ENCODE data around the gene CKAP5. TPM values are rescaled to one million over a fixed set of nuclear protein-coding genes. Genes with fewer than 3 reads are reported as not detected.

The CKAP5 gene
- total RNA-seq, 2 experiments from 2014 or later, result 130 to 133 TPM

DNA sequence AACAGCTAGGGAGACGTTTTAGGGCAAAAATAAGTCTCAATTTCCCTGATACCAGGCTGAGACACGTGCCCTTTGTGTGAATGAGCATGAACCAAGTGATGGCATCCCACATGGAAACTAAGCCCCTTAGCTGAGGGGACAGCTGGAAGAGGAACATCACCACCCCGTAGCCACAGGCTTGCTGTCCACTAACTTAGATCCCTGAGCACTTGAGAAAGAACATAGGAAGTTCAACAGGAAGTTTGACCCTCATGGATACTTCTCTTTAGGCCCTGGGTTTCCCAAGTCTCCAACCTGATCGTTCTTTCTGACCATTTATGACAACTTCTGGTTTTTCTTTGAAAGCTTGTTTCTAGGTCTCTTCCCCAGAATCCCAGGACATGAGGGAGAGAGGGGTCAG, 11.6 kb upstream of the CKAP5 start:
- ChIA-PET POLR2A (interaction anchor here (0.5 kb wide), 1 partner anchor 356 kb away, joined by 4 read pairs; no protein-coding TSS in a partner anchor), CTCF (no interaction called here)

DNA sequence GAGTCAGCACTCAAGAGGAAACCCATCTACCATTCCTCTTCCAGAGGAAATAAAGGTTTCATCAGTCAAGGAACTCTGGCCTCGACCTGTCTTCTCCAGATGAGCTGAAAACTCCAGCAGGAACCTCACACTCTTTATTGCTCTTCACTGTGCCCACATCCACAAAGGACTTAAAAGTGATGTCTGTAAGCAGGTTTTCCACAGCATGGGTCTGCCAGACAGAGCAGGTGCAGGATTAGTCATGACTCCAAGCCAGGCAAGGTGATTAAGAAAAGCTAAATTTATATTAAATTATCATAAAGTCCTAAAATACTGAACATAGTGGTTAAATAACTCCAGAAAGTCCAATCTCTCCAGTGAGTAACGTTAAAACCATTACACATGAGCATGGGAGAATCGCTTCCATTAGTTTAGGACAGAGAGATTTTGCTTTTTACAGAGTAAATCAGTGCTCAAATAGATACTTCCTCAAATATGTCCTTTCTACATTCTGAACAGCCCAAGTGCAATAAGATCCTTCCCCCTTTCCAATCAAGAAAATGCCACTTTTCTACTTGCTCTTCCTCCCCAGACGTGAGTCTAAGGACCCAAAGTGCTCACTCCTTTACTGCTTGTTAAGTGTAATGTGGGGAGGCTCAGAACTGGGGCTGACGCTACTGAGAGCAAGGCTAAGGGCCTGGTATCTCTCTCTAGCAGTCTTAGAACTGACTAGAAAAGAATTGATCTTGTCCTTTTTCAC, 10.7 kb upstream of the CKAP5 start:
- ChIA-PET CTCF (no interaction called here), POLR2A (interaction anchor here (0.5 kb wide), 1 partner anchor 357 kb away, joined by 4 read pairs; no protein-coding TSS in a partner anchor)

DNA sequence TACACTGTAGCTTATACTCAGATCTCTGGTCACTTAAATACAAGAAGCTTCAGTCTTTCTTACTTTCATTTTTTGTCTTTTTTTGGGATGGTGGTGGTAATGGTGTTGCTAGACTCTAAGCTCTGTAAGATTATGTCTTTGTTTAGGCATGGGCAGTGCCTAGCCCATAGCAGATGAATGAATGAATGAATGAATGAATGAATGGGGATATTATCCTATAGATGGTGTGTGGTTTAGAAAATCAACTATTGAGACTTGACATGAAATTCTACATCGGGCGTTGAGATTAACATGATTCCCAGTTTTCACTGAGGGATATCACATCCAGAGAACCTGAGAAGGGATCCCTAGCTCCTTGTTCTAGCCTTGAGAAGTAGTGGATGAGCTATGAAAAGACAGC, 9.8 kb upstream of the CKAP5 start:
- POLR2A ChIA-PET, result no interaction called here
- CTCF ChIA-PET, result interaction anchor here (0.8 kb wide), 1 partner anchor 19 kb away, joined by 3 read pairs; no protein-coding TSS in a partner anchor

DNA sequence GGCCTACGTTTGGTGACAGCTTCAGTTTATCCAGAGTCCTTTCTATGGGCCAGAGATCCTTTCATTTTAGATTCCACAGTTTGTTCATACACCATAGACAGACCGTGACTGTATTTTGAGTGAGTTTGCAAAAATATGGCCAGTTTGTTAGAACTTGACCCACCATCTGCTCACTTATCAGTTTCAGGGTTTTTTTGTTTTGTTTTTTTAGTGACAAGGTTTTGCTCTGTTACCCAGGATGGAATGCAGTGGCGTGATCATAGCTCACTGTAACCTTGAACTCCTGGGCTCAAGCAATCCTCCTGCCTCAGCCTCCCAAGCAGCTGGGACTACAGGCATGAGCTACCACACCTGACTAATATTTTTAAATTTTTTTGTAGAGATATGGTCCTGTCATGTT, 9.1 kb upstream of the CKAP5 start:
- ChIA-PET CTCF (interaction anchor here (0.7 to 0.8 kb wide), 2 partner anchors 19 to 24 kb away, joined by 3 read pairs; no protein-coding TSS in a partner anchor), POLR2A (no interaction called here)

DNA sequence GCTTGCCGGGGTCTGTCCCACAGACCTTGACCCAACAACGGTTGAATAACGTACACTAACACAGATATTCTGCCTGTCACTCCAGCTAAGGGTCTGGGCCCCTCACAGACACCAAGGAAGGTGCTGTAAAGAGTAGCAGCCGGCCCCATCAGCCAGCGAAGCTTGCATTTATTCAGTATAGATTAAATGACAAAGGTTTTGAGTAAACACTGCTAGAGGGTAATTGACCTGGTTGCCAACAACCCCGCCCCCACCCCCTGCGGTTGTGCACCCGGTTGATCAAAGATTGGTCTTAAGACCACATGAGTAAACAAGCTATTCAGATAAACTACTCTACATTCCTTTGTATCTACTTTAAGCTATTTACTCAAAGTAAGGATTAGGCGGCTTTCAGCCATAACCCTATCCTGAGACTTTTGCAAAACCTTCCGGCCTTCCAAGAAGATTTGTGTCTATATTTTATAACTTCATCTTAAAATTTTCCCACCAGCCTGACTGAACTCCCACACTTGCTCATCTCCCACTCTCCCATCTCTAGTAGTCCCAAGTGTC, 4.8 kb upstream of the CKAP5 start:
- CTCF ChIA-PET, result no interaction called here
- POLR2A ChIA-PET, result no interaction called here

DNA sequence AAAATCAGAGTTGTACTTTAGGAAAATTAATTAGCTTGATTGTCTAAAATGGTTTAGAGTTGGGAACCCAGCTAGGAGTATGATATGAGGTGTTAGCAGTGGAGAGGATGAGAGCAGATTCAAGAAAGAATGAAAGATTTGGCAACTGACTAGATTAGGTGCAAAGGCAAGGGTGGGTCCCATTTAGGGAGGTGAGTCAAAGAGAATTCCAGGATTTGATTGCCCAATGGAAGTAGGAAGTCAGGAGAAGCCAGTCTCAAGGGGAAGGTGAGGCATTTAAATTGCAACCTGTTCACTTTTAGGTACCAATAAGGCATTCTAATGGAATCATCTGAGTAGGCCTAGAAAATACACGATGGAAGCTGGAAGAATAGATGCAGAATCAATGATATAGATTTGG, 3.6 kb upstream of the CKAP5 start:
- ChIA-PET CTCF (no interaction called here), POLR2A (no interaction called here)

DNA sequence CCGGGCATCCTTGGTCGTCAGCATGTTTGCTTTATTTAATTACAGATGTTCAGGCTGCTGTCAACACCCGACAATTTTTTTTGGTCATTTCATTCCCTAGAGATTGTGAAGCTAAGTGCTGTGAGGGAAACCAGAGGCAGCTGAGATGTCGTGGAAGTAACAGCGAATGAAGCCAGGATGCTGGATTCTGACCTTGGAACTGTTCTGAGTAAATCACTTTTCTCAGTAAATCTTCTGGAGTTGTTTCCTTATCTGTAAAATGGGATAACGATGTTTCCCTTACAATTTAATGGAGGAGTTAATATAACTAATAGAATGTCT, 390 bp upstream of the CKAP5 start:
- POLR2A ChIA-PET, result interaction anchor here (0.6 to 1.4 kb wide), 2 partner anchors 20 to 285 kb away, joined by 3 to 4 read pairs; no protein-coding TSS in a partner anchor
- CTCF ChIA-PET, result interaction anchor here (0.6 to 0.9 kb wide), 2 partner anchors 11 to 193 kb away, joined by 3 to 4 read pairs; no protein-coding TSS in a partner anchor

DNA sequence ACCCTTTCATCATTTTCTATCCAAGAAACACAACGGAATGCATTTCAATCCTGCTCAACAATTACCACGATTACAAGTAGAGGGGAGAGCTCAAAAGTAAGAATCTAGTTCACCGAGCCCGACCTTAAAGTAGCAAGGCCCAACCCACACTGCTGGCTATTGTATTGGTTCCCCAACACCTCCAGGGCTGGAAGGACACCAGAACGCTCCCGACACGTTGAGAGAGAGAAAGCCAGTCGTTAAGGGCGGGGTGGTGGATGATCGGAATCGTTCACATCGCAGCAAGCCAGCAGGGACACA, 690 bp downstream of the CKAP5 start:
- CTCF ChIA-PET, result no interaction called here
- POLR2A ChIA-PET, result interaction anchor here (0.6 to 1.4 kb wide), 2 partner anchors 19 to 997 kb away, joined by 4 to 6 read pairs; no protein-coding TSS in a partner anchor

DNA sequence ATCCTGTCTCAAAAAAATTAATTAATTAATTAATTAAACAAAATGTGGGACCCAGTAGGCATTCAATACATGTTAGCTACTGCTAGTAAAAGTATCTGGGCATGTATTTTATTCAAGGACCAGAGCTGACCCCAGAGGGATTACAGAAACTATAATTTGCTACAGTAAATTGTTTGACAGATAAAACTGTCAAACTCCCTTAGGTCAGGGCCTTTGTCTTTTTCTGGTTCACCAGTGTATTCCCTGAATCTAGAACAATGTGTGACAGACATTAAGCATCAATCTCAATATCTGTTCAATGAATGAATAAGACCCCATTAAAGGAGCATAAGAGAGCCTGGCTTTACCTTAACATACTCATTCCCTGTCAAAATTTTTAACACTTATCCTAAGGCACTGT, 6.0 kb downstream of the CKAP5 start:
- POLR2A ChIA-PET, result no interaction called here
- CTCF ChIA-PET, result interaction anchor here (1.3 kb wide), 1 partner anchor 31 kb away, joined by 3 read pairs; no protein-coding TSS in a partner anchor

DNA sequence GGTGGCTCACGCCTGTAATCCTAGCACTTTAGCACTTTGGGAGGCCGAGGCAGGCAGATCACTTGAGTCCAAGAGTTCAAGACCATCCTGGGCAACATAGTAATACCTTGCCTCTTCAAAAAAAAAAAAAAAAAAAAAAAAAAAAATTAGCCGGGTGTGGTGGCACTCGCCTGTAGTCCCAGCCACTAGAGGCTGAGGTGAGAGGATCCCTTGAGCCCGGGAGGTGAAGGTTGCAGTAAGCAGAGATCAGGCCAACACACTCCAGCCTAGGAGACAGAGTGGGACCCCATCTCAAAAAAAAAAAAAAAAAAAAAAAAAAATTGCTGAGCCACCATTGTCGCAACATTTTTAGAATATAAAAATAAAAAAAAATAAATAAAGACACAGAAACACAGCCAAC, 7.6 kb downstream of the CKAP5 start:
- POLR2A ChIA-PET, result no interaction called here
- CTCF ChIA-PET, result no interaction called here

DNA sequence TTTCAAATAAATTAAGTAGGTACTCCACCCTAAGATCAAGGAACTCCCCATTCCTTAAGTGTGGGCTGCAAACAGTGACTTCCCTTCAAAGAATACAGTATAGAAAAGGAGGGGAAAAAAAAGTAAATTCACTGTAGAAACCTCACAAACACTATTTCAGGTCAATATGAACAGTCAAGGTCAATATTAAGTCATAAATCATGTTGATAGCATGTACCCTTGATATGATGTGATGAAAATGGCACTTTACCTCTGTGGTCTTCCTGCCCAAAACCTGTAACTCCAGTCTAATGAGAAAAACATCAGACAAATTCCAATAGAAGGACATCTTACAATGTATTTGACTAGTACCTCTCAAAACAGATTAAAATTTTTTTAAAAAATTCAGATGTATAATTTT, 8.2 kb downstream of the CKAP5 start:
- ChIA-PET POLR2A (no interaction called here), CTCF (no interaction called here)

DNA sequence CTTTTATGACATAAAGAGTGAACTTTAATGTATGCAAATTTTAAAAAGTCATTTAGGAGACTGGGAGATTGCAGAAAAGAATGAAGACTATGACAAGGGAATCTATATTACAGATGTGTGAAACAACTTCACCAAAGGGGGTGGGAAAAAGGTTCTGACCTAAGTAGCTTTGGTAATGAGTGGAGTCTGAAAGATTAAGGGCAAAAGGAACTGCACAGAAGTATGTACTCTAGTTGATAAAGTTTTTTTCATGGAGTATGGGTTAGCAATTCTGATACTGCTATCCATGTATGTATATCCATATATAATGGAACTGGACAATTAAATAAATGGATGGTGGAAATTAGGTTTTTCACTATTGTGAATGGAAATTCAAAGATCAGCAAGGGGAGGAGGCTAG, 9.2 kb downstream of the CKAP5 start:
- ChIA-PET POLR2A (no interaction called here), CTCF (no interaction called here)

DNA sequence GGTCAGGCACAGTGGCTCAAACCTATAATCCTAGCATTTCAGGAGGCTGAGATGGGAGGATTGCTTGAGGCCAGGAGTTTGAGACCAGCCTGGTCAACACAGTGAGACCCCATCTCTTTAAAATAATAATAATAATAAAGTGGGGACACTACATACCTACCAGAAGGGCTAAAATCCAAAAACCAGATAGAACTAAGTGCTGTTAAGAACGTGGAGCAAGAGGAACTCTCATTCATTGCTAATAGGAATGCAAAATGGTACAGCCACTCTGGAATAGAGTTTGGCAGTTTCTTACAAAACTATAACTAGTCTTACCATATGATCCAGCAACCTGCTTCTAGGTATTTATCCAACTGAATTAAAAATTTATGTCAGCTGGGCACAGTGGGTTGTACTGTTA, 9.6 kb downstream of the CKAP5 start:
- CTCF ChIA-PET, result no interaction called here
- POLR2A ChIA-PET, result no interaction called here

DNA sequence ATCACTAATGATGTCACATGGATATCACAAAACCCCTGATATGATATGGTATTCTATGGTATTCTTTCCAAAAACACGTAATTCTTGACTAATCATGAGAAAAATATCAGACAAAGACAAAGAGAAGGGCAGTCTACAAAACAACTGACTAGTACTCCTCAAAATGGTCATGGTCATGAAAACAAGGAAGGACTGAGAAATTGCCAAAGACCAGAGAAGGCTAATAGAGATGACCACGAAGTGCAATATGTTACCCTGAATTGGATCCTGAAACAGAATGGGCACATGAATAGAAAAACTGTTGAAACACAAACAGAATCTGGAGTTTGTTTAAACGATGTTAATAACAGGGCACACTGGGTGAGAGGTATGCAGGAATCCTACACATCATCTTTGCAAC, 10.2 kb downstream of the CKAP5 start:
- CTCF ChIA-PET, result interaction anchor here (1.5 kb wide), 1 partner anchor 11 kb away, joined by 4 read pairs; the partner anchor contains the start of gene CKAP5
- POLR2A ChIA-PET, result no interaction called here

DNA sequence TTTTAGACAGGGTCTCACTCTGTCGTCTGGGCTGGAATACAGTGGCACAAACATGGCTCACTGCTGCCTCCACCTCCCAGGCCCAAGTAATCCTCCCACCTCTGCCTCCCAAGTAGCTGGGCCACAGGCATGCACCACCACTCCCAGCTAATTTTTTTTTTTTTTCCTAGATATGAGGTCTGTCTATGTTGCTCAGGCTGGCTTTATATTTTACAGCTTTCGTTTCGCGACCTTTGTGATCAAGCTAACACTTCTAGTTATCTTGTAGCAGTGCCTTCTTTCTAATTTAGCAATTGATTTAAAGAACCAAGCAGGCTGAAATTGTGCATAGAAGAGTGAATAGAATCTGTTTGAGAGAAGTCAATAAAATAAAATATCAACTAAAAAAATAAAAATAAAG, 11.3 kb downstream of the CKAP5 start:
- ChIA-PET POLR2A (no interaction called here), CTCF (interaction anchor here (1.5 kb wide), 1 partner anchor 12 kb away, joined by 4 read pairs; the partner anchor contains the start of gene CKAP5)

DNA sequence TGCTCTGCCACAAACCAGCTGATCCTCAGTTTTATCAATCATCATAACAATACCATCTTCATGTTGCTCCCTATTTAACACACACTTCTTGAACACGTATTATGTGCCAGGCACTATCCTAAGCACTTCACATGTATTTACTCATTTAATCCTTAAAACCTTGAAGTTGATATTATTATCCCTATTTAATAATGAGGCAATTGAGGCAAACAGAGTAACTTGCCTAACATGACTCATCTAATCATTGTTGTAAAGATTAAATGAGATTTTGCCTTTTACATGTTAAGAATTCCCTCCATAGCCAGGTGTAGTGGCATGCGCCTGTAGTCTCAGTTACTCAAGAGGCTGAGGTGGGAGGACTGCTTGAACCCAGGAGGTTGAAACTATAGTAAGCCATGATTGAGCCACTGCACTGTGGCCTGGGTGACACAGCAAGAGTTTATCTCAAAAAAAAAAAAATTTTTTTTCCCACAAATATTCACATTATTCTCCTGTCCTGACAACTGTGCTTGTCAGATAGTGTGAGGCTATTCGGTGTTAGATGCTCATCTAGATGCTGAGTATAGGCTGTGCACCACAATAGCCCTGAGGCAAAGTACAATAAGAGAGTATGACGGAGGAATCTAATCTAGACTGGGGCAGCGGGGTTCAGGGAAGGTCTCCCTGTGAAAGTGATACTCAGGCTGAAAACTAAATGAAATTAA, 13.4 kb downstream of the CKAP5 start:
- POLR2A ChIA-PET, result no interaction called here
- CTCF ChIA-PET, result no interaction called here

DNA sequence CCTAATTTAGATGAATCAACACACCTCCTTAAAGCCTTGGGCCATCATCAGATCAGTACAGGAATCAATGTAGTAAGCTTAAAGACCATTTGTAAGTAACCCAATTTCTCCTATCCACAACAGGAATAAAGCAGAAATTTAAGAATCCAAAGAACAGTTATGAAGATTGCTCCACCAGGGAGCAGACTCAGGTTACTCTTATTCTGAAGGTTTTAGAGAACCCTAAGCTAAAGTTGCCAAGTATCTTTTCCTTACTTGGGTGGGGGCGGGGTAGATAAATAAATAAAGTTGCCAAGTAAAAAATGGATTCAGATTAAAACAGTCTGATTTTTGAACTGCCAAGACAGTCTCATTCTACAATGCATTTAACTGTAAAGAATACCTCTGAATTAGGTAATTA, 18.1 kb downstream of the CKAP5 start:
- CTCF ChIA-PET, result no interaction called here
- POLR2A ChIA-PET, result interaction anchor here (0.6 kb wide), 1 partner anchor 36 kb away, joined by 3 read pairs; no protein-coding TSS in a partner anchor

DNA sequence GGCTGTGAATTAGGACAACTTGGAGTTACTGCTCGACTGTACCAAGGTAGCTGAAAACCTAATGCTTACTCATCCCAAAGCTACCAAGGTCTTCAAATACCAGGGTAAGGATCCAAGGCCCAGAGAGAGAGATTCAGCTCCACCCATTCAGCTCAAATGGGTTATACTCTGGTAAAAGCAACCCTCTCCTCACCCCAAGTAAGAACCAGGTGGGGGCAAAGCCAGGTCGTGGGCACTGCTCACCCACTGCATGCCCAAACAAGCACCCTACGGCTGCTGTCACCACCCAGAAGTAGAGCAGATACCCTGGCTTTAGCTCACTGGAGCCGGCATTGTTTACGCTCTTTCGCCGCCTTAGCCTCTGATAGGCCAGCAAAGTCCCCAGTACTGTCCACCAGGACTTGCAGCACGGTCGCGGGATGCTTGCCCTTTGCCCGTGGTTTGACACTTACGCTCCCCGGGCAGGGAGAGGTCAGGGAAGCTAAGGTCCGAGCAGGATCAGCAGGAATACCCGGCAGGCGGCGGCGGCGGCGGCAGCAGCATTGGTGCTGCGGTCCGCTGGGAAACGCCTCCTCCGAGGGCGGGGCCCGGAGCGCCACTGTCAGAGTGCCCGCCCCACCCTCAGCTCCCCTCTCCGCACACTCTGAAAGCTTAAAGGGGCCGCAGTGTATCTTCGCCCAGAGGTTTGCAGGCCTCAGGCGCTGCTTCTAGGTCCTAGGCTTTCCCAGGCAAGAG, 19.6 kb downstream of the CKAP5 start:
- ChIA-PET CTCF (no interaction called here), POLR2A (interaction anchor here (0.9 to 1.5 kb wide), 2 partner anchors 17 to 20 kb away, joined by 4 to 5 read pairs; partner anchors contain the start of gene CKAP5)

DNA sequence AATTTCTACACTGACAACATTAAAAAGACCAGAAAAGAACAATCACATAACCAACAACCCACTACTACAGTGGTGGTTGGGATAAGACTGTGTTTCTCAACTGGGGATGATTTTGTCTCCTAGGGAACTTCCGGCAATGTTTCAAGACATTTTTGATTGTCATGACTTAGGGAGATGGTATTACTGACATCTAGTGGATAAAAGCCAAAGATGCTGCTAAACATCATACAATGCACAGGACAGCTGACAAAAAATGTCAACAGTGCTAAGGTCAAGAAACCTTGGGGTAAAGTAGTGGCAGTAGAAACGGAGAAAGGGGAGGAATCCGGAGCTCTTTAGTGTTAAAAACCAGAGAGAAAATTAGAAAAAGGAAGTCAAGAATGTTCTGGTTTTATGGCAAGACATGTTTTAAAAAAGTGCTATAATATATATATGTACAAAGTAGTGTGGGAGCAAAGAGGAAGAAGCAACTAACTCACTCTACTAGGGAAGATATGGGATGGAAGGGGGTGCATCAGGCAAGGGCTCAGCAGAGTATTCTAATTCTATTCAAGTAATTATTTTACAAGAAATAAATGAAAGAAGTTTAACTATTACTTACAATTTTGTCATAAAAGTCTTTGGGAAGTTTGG, 37.2 kb downstream of the CKAP5 start:
- CTCF ChIA-PET, result interaction anchor here (0.7 to 1.3 kb wide), 2 partner anchors 32 to 39 kb away, joined by 3 read pairs; no protein-coding TSS in a partner anchor

More for the DNA sequence above, 37.2 kb downstream of the CKAP5 start:
- POLR2A ChIA-PET, result no interaction called here
